Activated T-helper 2 cell treated with anti-CD3 and anti-CD28 coated beads, Interferon-gamma antibody, Interleukin-2, Interleukin-4, amounts not matched to agents 10 μg/mL and 5 μg/mL and 100 μg/mL, durations not matched to agents 14 hours and 24 hours and 36 hours (primary cell): ENCODE measurements around the gene IFITM1. TPM values are rescaled to one million over a fixed set of nuclear protein-coding genes. Genes with fewer than 3 reads are reported as not detected.
A peak's percentile ranks its signal among the peaks of the same experiment; 100 is the strongest.
"Not testable (repeated sequence)": the region's sequence is repeated elsewhere in the genome, so short reads cannot be mapped to it uniquely, and the experiment has no call there.

Experiments used
- DNase-seq: peaks from one replicate; pipeline ENCODE4 v3.0.0; 2021; ENCODE audit warnings: low spot score
- H3K27ac Mint-ChIP-seq: one replicate; pipeline ENCODE4 v1.8.0; 2021; ENCODE audit warnings: mixed read lengths
- H3K27me3 Mint-ChIP-seq: one replicate; pipeline ENCODE4 v1.8.0; 2021; ENCODE audit warnings: low read depth, mixed read lengths
- H3K36me3 Mint-ChIP-seq: one replicate; pipeline ENCODE4 v1.8.0; 2021; ENCODE audit warnings: low read depth, mixed read lengths
- H3K4me1 Mint-ChIP-seq: one replicate; pipeline ENCODE4 v1.8.0; 2021; ENCODE audit warnings: low read depth, mixed read lengths
- H3K4me3 Mint-ChIP-seq: one replicate; pipeline ENCODE4 v1.8.0; 2021; ENCODE audit warnings: low read depth, mild to moderate bottlenecking, moderate library complexity, mixed read lengths
- H3K9me3 Mint-ChIP-seq: one replicate; pipeline ENCODE4 v1.8.0; 2021; ENCODE audit warnings: mixed read lengths
- intact Hi-C: fragments of 100-400 bp; cut with micrococcal nuclease; formaldehyde crosslinking; loops from one replicate; pipeline ENCODE4 v1.15.1; 2023
- total RNA-seq: library from RNA; stranded (reverse); gene quantifications from 2 replicates; pipeline ENCODE4 v1.2.3, GENCODE V29; 2022

Gene IFITM1
- total RNA-seq, 1 donor from 2014 or later: 260 TPM

GRCh38 chr11:331358-332060 is 17.7 kb downstream of the IFITM1 start:
- no peaks in the 10 kb centered on the region for H3K9me3 Mint-ChIP-seq
- H3K4me1 Mint-ChIP-seq: peaks cover 52% of the 10 kb centered on the region
- peaks cover 17% of the 10 kb centered on the region for H3K36me3 Mint-ChIP-seq
- H3K27ac Mint-ChIP-seq: peak overlapping the region; percentile 65
- intact Hi-C loops: loop anchor here (2.0 kb wide), 1 partner anchor 17 kb away; no protein-coding TSS in a partner anchor
- no peak for DNase-seq
- peak overlapping the region; percentile 51 for H3K4me3 Mint-ChIP-seq
- no peaks in the 10 kb centered on the region for H3K27me3 Mint-ChIP-seq

- no peak overlapping the region for H3K4me3 Mint-ChIP-seq
- no peaks in the 10 kb centered on the region for H3K27me3 Mint-ChIP-seq
- H3K36me3 Mint-ChIP-seq: peaks cover 17% of the 10 kb centered on the region
- no peaks in the 10 kb centered on the region for H3K9me3 Mint-ChIP-seq
- no peak for DNase-seq
- peaks cover 49% of the 10 kb centered on the region for H3K4me1 Mint-ChIP-seq
- intact Hi-C loops: loop anchor here (2.0 kb wide), 1 partner anchor 16 kb away; no protein-coding TSS in a partner anchor
- H3K27ac Mint-ChIP-seq: no peak overlapping the region
Measured at GRCh38 chr11:332651-333480, 19.0 kb downstream of the IFITM1 start.

GRCh38 chr11:333616-334263 is 19.9 kb downstream of the IFITM1 start:
- not testable (repeated sequence) for H3K27ac Mint-ChIP-seq, H3K4me3 Mint-ChIP-seq, H3K27me3 Mint-ChIP-seq, H3K9me3 Mint-ChIP-seq, DNase-seq
- Mint-ChIP-seq H3K36me3 (peaks cover 17% of the 10 kb centered on the region), H3K4me1 (peaks cover 42% of the 10 kb centered on the region)
- intact Hi-C loops: loop anchor here (2.0 kb wide), 1 partner anchor 15 kb away; no protein-coding TSS in a partner anchor

- H3K9me3 Mint-ChIP-seq: no peaks in the 10 kb centered on the region
- intact Hi-C loops: no loop called here
- no peaks in the 10 kb centered on the region for H3K27me3 Mint-ChIP-seq
- H3K4me3 Mint-ChIP-seq: no peak overlapping the region
- no peak overlapping the region for H3K27ac Mint-ChIP-seq
- H3K36me3 Mint-ChIP-seq: peaks cover 13% of the 10 kb centered on the region
- H3K4me1 Mint-ChIP-seq: peaks cover 35% of the 10 kb centered on the region
- no peak for DNase-seq
Measured at GRCh38 chr11:334264-334994, 20.6 kb downstream of the IFITM1 start.

GRCh38 chr11:335779-336658 is 22.2 kb downstream of the IFITM1 start:
- intact Hi-C loops: no loop called here
- no peak overlapping the region for H3K27ac Mint-ChIP-seq
- no peaks in the 10 kb centered on the region for H3K9me3 Mint-ChIP-seq

GRCh38 chr11:336659-337198 is 22.9 kb downstream of the IFITM1 start:
- intact Hi-C loops: no loop called here
- Mint-ChIP-seq H3K27ac (peak overlapping the region; percentile 0), H3K9me3 (no peaks in the 10 kb centered on the region), H3K4me3 (no peak overlapping the region), H3K36me3 (peaks cover 4% of the 10 kb centered on the region), H3K4me1 (peaks cover 26% of the 10 kb centered on the region), H3K27me3 (peaks cover 2% of the 10 kb centered on the region)
- DNase-seq: no peak

More at GRCh38 chr11:335779-336658, 22.2 kb downstream of the IFITM1 start:
- Mint-ChIP-seq H3K27me3 (peaks cover 2% of the 10 kb centered on the region), H3K4me1 (peaks cover 25% of the 10 kb centered on the region), H3K36me3 (peaks cover 7% of the 10 kb centered on the region), H3K4me3 (no peak overlapping the region)
- DNase-seq: no peak

- no peak for DNase-seq
- H3K36me3 Mint-ChIP-seq: peaks cover 4% of the 10 kb centered on the region
- peaks cover 2% of the 10 kb centered on the region for H3K27me3 Mint-ChIP-seq
- no peak overlapping the region for H3K4me3 Mint-ChIP-seq
- no peaks in the 10 kb centered on the region for H3K9me3 Mint-ChIP-seq
- intact Hi-C loops: no loop called here
- H3K27ac Mint-ChIP-seq: no peak overlapping the region
- peaks cover 28% of the 10 kb centered on the region for H3K4me1 Mint-ChIP-seq
Measured at GRCh38 chr11:337711-338110, 23.9 kb downstream of the IFITM1 start.

- H3K27ac Mint-ChIP-seq: no peak overlapping the region
- DNase-seq: no peak
- H3K4me1 Mint-ChIP-seq: peaks cover 28% of the 10 kb centered on the region
- peaks cover 2% of the 10 kb centered on the region for H3K27me3 Mint-ChIP-seq
- H3K36me3 Mint-ChIP-seq: no peaks in the 10 kb centered on the region
- H3K4me3 Mint-ChIP-seq: no peak overlapping the region
- intact Hi-C loops: no loop called here
- H3K9me3 Mint-ChIP-seq: no peaks in the 10 kb centered on the region
Measured at GRCh38 chr11:339963-340362, 26.1 kb downstream of the IFITM1 start.

GRCh38 chr11:340539-341512 is 27.0 kb downstream of the IFITM1 start:
- intact Hi-C loops: no loop called here
- Mint-ChIP-seq H3K27me3 (peaks cover 2% of the 10 kb centered on the region), H3K27ac (no peak overlapping the region), H3K4me3 (no peak overlapping the region), H3K36me3 (no peaks in the 10 kb centered on the region), H3K4me1 (peaks cover 28% of the 10 kb centered on the region), H3K9me3 (no peaks in the 10 kb centered on the region)
- no peak for DNase-seq

- Mint-ChIP-seq H3K4me3 (no peak overlapping the region), H3K27me3 (peaks cover 5% of the 10 kb centered on the region), H3K4me1 (peaks cover 17% of the 10 kb centered on the region), H3K27ac (peak overlapping the region; percentile 82), H3K36me3 (no peaks in the 10 kb centered on the region), H3K9me3 (no peaks in the 10 kb centered on the region)
- intact Hi-C loops: no loop called here
- no peak for DNase-seq
Measured at GRCh38 chr11:342328-342727, 28.5 kb downstream of the IFITM1 start.
